H9 (cell line): Measurements from ENCODE around the gene UGT1A8. TPM values are rescaled to one million over a fixed set of nuclear protein-coding genes. Genes with fewer than 3 reads are reported as not detected.
A peak's percentile ranks its signal among the peaks of the same experiment; 100 is the strongest.

ENCODE experiments used
- DNase-seq: peaks from one replicate; pipeline ENCODE4 v3.0.0-alpha.2; 2017
- H2AFZ ChIP-seq: one replicate; pipeline ENCODE4 v1.6.1; 2013; ENCODE audit warnings: mild to moderate bottlenecking, low read length, control low read depth, moderate library complexity
- H2AK5ac ChIP-seq: 2 replicates; pipeline ENCODE4 v1.6.1; 2013; ENCODE audit warnings: low read length, control low read depth, mixed read lengths; ENCODE audit not compliant: insufficient read length
- H2BK120ac ChIP-seq: one replicate; pipeline ENCODE4 v1.6.1; 2013; ENCODE audit warnings: low read depth, mild to moderate bottlenecking, low read length, control low read depth, inconsistent platforms; ENCODE audit not compliant: poor library complexity, severe bottlenecking
- H2BK12ac ChIP-seq: 2 replicates; pipeline ENCODE4 v1.6.1; 2013; ENCODE audit warnings: low read length, control low read depth, mixed read lengths, low read depth; ENCODE audit not compliant: insufficient read length
- H2BK15ac ChIP-seq: 2 replicates; pipeline ENCODE4 v1.6.1; 2013; ENCODE audit warnings: low read depth, low read length, control low read depth
- H2BK20ac ChIP-seq: one replicate; pipeline ENCODE4 v1.6.1; 2013; ENCODE audit warnings: low read depth, mild to moderate bottlenecking, low read length, control low read depth, inconsistent platforms; ENCODE audit not compliant: poor library complexity, severe bottlenecking
- H2BK5ac ChIP-seq: 2 replicates; pipeline ENCODE4 v1.6.1; 2013; ENCODE audit warnings: low read length, control low read depth, mixed read lengths; ENCODE audit not compliant: insufficient read length
- H3K14ac ChIP-seq: 2 replicates; pipeline ENCODE4 v1.6.1; 2013; ENCODE audit warnings: low read length, control low read depth; ENCODE audit not compliant: insufficient read depth
- H3K18ac ChIP-seq: 2 replicates; pipeline ENCODE4 v1.6.1; 2013; ENCODE audit warnings: low read depth, mild to moderate bottlenecking, mixed read lengths, low read length, control low read depth; ENCODE audit not compliant: insufficient read length
- H3K23ac ChIP-seq: 2 replicates; pipeline ENCODE4 v1.6.1; 2013; ENCODE audit warnings: low read length, control low read depth, mixed read lengths, low read depth; ENCODE audit not compliant: insufficient read length
- H3K23me2 ChIP-seq: 2 replicates; pipeline ENCODE4 v1.6.1; 2013; ENCODE audit warnings: low read depth, mild to moderate bottlenecking, mixed read lengths, low read length, control low read depth; ENCODE audit not compliant: insufficient read length, poor library complexity, severe bottlenecking
- H3K27ac ChIP-seq: 2 replicates; pipeline ENCODE4 v1.5.1; 2013; ENCODE audit warnings: low read length, control low read depth, mixed read lengths, low read depth; ENCODE audit not compliant: insufficient read length
- H3K27me3 ChIP-seq: 2 replicates; pipeline ENCODE4 v1.6.1; 2013; ENCODE audit warnings: low read length, control low read depth, inconsistent platforms; ENCODE audit not compliant: insufficient read depth
- H3K4ac ChIP-seq: 2 replicates; pipeline ENCODE4 v1.6.1; 2013; ENCODE audit warnings: low read depth, mild to moderate bottlenecking, control low read depth, inconsistent platforms, low read length, moderate library complexity
- H3K4me1 ChIP-seq: 2 replicates; pipeline ENCODE4 v1.6.1; 2013; ENCODE audit warnings: low read length, control low read depth, inconsistent platforms; ENCODE audit not compliant: insufficient read depth
- H3K4me2 ChIP-seq: 2 replicates; pipeline ENCODE4 v1.6.1; 2013; ENCODE audit warnings: low read length, control low read depth, mixed read lengths; ENCODE audit not compliant: insufficient read length, insufficient read depth
- H3K56ac ChIP-seq: 2 replicates; pipeline ENCODE4 v1.6.1; 2013; ENCODE audit warnings: low read depth, mild to moderate bottlenecking, mixed read lengths, low read length, control low read depth; ENCODE audit not compliant: insufficient read length
- H3K79me1 ChIP-seq: 2 replicates; pipeline ENCODE4 v1.6.1; 2013; ENCODE audit warnings: low read depth, mild to moderate bottlenecking, moderate library complexity, low read length, control low read depth, inconsistent platforms; ENCODE audit not compliant: insufficient read depth, poor library complexity, severe bottlenecking
- H3K79me2 ChIP-seq: 2 replicates; pipeline ENCODE4 v1.6.1; 2013; ENCODE audit warnings: low read length, control low read depth, inconsistent platforms; ENCODE audit not compliant: insufficient read depth
- H3K9ac ChIP-seq: 2 replicates; pipeline ENCODE4 v1.6.1; 2013; ENCODE audit warnings: low read length, control low read depth, mixed read lengths; ENCODE audit not compliant: insufficient read length; ENCODE audit errors: extremely low read depth
- H3K9me3 ChIP-seq: one replicate; pipeline ENCODE4 v1.6.1; 2013; ENCODE audit warnings: low read depth, low read length, inconsistent platforms; ENCODE audit not compliant: control insufficient read depth
- H3T11ph ChIP-seq: one replicate; pipeline ENCODE4 v1.6.1; 2013; ENCODE audit warnings: mild to moderate bottlenecking, low read length, control low read depth, inconsistent platforms
- H4K20me1 ChIP-seq: one replicate; pipeline ENCODE4 v1.6.1; 2013; ENCODE audit not compliant: control insufficient read depth, insufficient read length, insufficient read depth
- H4K5ac ChIP-seq: 2 replicates; pipeline ENCODE4 v1.6.1; 2013; ENCODE audit warnings: low read depth, mild to moderate bottlenecking, mixed read lengths, low read length, control low read depth; ENCODE audit not compliant: insufficient read length
- H4K8ac ChIP-seq: replicated peaks from 2 replicates; pipeline ENCODE4 v1.6.1; 2013; ENCODE audit warnings: low read length, control low read depth, mixed read lengths, low read depth; ENCODE audit not compliant: insufficient read length
- H4K91ac ChIP-seq: 2 replicates; pipeline ENCODE4 v1.6.1; 2013; ENCODE audit warnings: low read depth, mild to moderate bottlenecking, moderate library complexity, mixed read lengths, low read length, control low read depth; ENCODE audit not compliant: insufficient read length
- H3K27ac Mint-ChIP-seq, 3 experiments: 2 replicates in 2 of 3; 3 replicates in 1 of 3; pipeline ENCODE4 v1.8.0; 2020 to 2021; ENCODE audit warnings: mixed read lengths in 3 of 3, mild to moderate bottlenecking in 1 of 3, moderate library complexity in 1 of 3
- H3K27me3 Mint-ChIP-seq: 2 replicates; pipeline ENCODE4 v1.8.0; 2021; ENCODE audit warnings: low read depth, mild to moderate bottlenecking, moderate library complexity, mixed read lengths
- H3K36me3 Mint-ChIP-seq, 3 experiments: 2 replicates in 2 of 3; 3 replicates in 1 of 3; pipeline ENCODE4 v1.8.0; 2020 to 2021; ENCODE audit warnings: low read depth in 3 of 3, mixed read lengths in 3 of 3; ENCODE audit not compliant: insufficient read depth in 1 of 3
- H3K4me1 Mint-ChIP-seq, 2 experiments: 2 replicates each; pipeline ENCODE4 v1.8.0; 2020; ENCODE audit warnings: mixed read lengths in 2 of 2
- H3K4me3 Mint-ChIP-seq, 2 experiments: 2 replicates in 1 of 2; 3 replicates in 1 of 2; pipeline ENCODE4 v1.8.0; 2020 to 2021; ENCODE audit warnings: mild to moderate bottlenecking in 2 of 2, mixed read lengths in 2 of 2, moderate library complexity in 1 of 2
- H3K9me3 Mint-ChIP-seq, 2 experiments: 2 replicates in 1 of 2; 3 replicates in 1 of 2; pipeline ENCODE4 v1.8.0; 2020; ENCODE audit warnings: mild to moderate bottlenecking in 2 of 2, mixed read lengths in 2 of 2, moderate library complexity in 1 of 2
- WGBS: extraction: QIAGEN DNeasy Blood & Tissue Kit; methylation state at CpG from one replicate; pipeline ENCODE4 v1.1.7; 2013; ENCODE audit warnings: missing lambda C conversion rate, low lambda C conversion rate, mixed read lengths; ENCODE audit not compliant: insufficient read length; ENCODE audit errors: extremely low coverage; 5-methylcytosine and 5-hydroxymethylcytosine counted together
- total RNA-seq: library from RNA; stranded (reverse); gene quantifications from 2 replicates; pipeline ENCODE4 v1.2.1, GENCODE V29; 2021
- TF ChIP-seq, protein P1 (sequence below): fragments of 200-600 bp; sonication (generic); conservative IDR thresholded peaks from 3 replicates; pipeline ENCODE4 v1.8.0; 2021; ENCODE audit warnings: antibody characterized with exemption, mild to moderate bottlenecking

The UGT1A8 gene
- total RNA-seq, 1 experiment from 2014 or later = not detected

DNA sequence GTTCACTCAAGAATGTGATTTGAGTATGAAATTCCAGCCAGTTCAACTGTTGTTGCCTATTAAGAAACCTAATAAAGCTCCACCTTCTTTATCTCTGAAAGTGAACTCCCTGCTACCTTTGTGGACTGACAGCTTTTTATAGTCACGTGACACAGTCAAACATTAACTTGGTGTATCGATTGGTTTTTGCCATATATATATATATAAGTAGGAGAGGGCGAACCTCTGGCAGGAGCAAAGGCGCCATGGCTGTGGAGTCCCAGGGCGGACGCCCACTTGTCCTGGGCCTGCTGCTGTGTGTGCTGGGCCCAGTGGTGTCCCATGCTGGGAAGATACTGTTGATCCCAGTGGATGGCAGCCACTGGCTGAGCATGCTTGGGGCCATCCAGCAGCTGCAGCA is 142.6 kb downstream of the UGT1A8 start, which contains the start of gene UGT1A1:
Gene UGT1A1, plus strand, starts transcription at position 228 of the 400 bp plus-strand sequence. Its CDS starts 18 bp downstream, at position 246.
- no peak within 1 kb of the TSS for H4K8ac ChIP-seq
- no peak within 1 kb of the TSS for H4K91ac ChIP-seq
- no peak for DNase-seq
- no peaks in the 10 kb centered on the region for H3K27me3 ChIP-seq
- no peak within 1 kb of the TSS for H3K23ac ChIP-seq
- H3K9ac ChIP-seq = no peak within 1 kb of the TSS
- WGBS = no CpG with 5 or more reads among the region's 6 CpGs
- H4K5ac ChIP-seq = no peak within 1 kb of the TSS
- no peak within 1 kb of the TSS for H3K18ac ChIP-seq
- H3K23me2 ChIP-seq = no peaks in the 10 kb centered on the region
- no peaks in the 10 kb centered on the region for H3K36me3 Mint-ChIP-seq
- no peaks in the 10 kb centered on the region for H3K4me1 Mint-ChIP-seq
- TF ChIP-seq, protein P1, sequence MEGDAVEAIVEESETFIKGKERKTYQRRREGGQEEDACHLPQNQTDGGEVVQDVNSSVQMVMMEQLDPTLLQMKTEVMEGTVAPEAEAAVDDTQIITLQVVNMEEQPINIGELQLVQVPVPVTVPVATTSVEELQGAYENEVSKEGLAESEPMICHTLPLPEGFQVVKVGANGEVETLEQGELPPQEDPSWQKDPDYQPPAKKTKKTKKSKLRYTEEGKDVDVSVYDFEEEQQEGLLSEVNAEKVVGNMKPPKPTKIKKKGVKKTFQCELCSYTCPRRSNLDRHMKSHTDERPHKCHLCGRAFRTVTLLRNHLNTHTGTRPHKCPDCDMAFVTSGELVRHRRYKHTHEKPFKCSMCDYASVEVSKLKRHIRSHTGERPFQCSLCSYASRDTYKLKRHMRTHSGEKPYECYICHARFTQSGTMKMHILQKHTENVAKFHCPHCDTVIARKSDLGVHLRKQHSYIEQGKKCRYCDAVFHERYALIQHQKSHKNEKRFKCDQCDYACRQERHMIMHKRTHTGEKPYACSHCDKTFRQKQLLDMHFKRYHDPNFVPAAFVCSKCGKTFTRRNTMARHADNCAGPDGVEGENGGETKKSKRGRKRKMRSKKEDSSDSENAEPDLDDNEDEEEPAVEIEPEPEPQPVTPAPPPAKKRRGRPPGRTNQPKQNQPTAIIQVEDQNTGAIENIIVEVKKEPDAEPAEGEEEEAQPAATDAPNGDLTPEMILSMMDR = no peak
- no peak within 1 kb of the TSS for H2AFZ ChIP-seq
- no peak within 1 kb of the TSS for H3K4me2 ChIP-seq
- no peak within 1 kb of the TSS for H2BK20ac ChIP-seq
- H2BK5ac ChIP-seq = no peak within 1 kb of the TSS
- H3K4ac ChIP-seq = no peak within 1 kb of the TSS
- H3K27ac ChIP-seq = no peak within 1 kb of the TSS
- H3K27me3 Mint-ChIP-seq = peaks cover 8% of the 10 kb centered on the region
- no peaks in the 10 kb centered on the region for H3K4me1 ChIP-seq
- H3K4me3 Mint-ChIP-seq = no peak within 1 kb of the TSS
- H3K56ac ChIP-seq = no peak within 1 kb of the TSS
- H2AK5ac ChIP-seq = no peak within 1 kb of the TSS
- H3K79me2 ChIP-seq = no peaks in the 10 kb centered on the region
- H3K27ac Mint-ChIP-seq = peak within 1 kb of the TSS in 1 of 3 experiments; percentile 7; a peak in 1 of 7 replicates
- no peak within 1 kb of the TSS for H3K14ac ChIP-seq
- H3K9me3 ChIP-seq = no peaks in the 10 kb centered on the region
- H2BK120ac ChIP-seq = no peak within 1 kb of the TSS
- peaks cover under 1 to 1% of the 10 kb centered on the region in 2 experiments; a peak in 4 of 5 replicates for H3K9me3 Mint-ChIP-seq
- H3K79me1 ChIP-seq = no peaks in the 10 kb centered on the region
- H4K20me1 ChIP-seq = no peaks in the 10 kb centered on the region
- H2BK15ac ChIP-seq = no peak within 1 kb of the TSS
- no peak within 1 kb of the TSS for H2BK12ac ChIP-seq
- no peak within 1 kb of the TSS for H3T11ph ChIP-seq
